ENCODE measurements around the gene ADARB1.

Gene ADARB1

DNA sequence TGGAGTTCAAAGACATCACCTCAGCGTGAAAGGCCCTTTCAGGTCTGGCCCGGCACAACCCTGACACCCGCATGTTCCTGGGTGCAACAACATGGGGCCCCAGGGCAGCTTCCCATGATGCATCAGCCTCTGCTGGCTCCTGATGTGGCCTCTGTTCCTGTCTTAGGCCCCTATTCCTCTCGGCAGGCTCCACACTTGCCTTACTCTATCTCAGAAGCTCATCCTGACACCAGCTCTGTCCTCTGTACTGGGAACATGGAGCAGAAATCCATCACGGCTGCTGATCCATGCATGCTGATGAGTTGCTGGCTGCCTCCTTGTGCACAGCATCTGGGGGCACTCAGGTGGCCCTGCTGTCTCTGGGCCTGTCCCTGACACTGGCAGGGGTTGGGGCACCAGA is 74.6 kb downstream of the ADARB1 start:
- H3K27ac ChIP-seq = no peak overlapping the region
- TF ChIP-seq, protein P1, sequence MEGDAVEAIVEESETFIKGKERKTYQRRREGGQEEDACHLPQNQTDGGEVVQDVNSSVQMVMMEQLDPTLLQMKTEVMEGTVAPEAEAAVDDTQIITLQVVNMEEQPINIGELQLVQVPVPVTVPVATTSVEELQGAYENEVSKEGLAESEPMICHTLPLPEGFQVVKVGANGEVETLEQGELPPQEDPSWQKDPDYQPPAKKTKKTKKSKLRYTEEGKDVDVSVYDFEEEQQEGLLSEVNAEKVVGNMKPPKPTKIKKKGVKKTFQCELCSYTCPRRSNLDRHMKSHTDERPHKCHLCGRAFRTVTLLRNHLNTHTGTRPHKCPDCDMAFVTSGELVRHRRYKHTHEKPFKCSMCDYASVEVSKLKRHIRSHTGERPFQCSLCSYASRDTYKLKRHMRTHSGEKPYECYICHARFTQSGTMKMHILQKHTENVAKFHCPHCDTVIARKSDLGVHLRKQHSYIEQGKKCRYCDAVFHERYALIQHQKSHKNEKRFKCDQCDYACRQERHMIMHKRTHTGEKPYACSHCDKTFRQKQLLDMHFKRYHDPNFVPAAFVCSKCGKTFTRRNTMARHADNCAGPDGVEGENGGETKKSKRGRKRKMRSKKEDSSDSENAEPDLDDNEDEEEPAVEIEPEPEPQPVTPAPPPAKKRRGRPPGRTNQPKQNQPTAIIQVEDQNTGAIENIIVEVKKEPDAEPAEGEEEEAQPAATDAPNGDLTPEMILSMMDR (IDR thresholded peaks at IDR 0.05) = no peak
- TF ChIP-seq ZFX (IDR thresholded peaks at IDR 0.05; ENCODE audit: borderline replicate concordance) = no peak

DNA sequence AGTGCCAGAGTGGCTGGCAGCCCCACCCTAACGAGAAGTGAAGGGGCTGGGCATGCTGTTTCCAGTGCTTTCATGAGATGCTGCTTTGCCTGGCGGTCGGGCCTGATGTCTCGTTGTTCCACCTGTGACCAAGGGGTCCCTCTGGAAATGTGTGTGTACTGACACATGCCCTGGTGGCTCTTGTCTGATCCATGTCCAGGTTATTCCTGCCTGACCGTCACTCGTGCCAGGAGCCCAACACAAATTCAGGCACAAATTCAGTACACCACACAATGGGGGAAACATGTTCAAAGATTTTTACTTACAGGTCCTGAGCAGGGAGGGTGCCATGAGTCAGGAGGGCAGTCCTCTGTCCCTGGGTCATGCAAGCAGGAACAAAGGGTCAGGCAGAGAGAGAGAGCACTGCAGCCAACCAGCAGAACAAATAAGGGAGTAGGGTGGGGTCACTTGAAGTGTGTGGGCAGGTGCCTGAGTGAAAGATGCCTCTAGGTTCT is 76.3 kb downstream of the ADARB1 start:
- H3K27ac ChIP-seq = no peak overlapping the region
- TF ChIP-seq ZFX (IDR thresholded peaks at IDR 0.05; ENCODE audit: borderline replicate concordance) = no peak
- TF ChIP-seq, protein P1 (IDR thresholded peaks at IDR 0.05) = no peak

DNA sequence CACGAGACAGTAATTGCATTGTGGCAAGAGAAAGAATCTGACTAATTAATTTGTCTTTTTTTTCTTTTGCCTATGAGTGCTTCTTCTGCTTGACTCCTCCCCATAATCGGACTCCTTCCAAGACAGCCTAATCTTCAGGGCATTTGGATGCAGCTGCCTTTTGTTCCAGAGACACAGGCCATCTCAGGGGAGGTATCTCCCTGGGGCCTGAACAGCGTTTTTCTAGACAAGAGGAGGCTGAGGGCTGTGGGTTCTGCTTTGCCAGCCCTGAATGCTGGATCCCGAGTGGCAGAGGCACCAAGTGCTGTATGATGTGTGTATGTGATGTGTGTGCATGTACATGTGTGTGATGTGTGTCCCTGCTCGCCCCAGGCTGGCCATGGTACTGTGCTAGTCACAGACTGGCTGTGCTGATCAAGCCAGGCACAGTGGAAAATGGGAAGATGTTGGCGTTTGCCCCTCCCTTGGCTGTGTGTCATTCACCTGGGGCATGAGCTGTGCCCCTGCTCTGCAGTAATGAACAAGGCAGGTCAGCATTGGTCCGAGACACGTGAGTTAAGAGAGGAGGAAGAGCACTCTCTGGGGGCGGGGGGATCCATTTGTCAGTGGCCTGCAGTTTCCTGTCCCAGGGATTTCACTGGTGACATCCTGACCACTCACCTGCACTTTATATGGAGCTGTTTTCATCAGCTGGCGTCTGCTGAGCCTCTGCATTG is 77.2 kb downstream of the ADARB1 start:
- TF ChIP-seq, protein P1 (IDR thresholded peaks at IDR 0.05) = no peak
- no peak for TF ChIP-seq ZFX (IDR thresholded peaks at IDR 0.05; ENCODE audit: borderline replicate concordance)
- H3K27ac ChIP-seq = no peak overlapping the region

DNA sequence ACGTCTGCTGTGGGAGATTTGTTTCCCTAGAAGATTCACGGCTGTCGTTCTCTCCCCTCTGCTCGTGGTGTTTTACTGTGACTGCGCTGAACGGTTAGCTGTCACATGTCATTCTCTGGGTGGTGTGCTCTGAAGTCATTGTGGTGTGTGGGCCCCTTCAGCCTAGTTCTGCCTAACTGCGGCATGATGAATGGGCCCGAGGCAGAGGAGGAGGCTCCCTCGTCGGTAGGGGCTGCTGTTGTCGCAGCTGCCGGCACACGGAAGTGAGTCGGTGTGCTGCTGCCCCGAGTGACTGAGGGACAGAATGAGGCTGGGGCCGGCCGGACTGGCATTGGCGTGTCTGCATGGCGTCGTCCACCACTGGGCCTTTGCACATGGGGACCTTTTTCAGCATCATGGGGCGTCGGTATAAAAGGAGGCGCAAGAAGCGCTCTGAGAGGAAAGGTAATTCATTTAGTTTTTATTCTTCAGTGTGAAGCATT is 77.9 kb downstream of the ADARB1 start:
- no peak for TF ChIP-seq ZFX (IDR thresholded peaks at IDR 0.05; ENCODE audit: borderline replicate concordance)
- TF ChIP-seq, protein P1 (IDR thresholded peaks at IDR 0.05) = no peak
- no peak overlapping the region for H3K27ac ChIP-seq

DNA sequence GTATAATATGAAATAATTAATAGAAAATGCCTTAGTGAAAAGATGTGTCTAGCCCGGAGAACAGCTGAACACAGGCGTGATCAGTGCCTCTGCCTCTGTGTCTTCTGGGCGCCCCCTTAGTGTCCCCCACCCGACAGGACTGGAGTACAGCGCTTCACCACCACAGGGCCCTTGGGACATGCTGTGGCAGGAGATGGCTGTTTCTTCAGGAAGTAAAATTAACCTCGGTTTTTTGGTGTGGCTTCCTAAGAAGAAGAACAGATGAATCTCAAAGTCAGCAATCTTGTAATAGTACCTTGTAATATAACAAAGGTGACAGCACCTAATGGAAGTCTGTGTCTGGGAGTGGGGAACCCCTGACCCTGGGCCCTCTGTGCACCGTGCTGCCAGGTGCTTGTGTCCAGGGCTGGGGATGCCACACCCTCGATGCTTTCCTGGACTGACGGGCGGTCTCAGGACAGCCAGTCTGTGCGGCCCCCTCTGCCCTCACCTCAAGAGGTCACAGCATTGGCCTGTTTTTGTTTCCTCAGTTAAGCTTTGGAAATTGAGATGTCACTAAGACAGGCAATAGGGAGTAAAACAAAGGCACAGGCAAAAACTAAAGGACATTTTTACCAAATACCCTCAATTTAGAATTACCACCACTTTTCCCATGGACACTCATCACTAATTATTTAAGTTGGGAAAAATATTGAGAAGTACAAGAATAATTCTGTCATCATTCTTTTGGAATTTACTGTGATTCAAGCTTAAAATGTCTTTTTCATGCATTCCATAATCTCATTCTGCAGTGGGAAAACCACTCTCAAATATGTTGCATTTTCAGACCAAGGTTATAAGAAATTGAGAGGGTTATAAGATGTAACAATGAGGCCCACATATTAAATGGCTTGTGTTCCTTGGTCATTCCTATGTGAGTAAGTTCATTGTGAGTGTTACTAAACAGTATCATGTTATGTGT is 79.3 kb downstream of the ADARB1 start:
- TF ChIP-seq ZFX (IDR thresholded peaks at IDR 0.05; ENCODE audit: borderline replicate concordance) = no peak
- TF ChIP-seq, protein P1 (IDR thresholded peaks at IDR 0.05) = no peak
- H3K27ac ChIP-seq = no peak overlapping the region

DNA sequence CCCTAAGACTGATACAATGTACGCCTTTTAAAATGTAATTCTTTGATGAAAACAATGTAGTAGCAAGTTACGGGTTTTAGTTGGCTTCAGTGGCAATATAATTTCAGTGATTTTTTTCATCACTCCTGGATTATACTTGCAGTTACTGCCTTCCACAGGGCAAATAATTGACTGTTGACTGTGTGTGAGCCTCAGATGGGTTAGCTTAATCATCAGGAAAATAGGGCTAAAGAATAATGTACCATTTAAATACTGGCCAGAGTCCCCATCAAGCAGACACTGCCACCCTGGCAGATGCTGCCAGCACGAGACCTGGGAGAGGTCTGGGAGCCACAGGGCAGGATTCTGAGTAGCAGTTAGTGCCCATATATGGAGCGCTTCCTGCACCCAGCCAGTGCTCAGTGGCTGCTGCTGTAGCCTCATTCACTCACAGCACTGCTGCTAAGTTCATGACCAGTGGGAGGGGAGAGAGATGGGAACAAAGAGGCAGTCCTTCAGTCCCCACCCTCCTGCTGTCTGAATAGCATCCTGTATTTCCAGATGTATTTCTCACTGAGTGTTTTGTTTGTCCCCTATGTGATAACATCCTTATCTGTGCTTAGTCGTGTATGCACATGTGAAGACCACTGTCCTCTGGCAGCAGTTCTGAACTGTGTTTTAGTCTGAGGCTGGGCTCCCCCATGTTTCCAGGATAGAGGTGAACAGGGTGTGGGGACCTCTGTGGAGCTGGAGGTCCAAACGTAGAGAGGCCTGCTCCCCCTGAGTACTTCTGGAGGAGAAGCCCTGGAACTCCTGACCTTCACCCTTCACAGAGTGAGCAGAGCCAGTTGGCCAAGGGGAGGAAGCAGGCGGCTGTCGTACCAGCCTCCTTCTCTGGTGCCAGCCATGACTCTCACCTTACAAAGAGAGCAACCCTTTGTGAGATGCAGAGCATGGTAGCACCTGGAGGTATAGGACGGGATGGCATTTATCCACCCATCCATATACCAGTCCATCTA is 80.4 kb downstream of the ADARB1 start:
- no peak overlapping the region for H3K27ac ChIP-seq
- TF ChIP-seq, protein P1 (IDR thresholded peaks at IDR 0.05) = no peak
- no peak for TF ChIP-seq ZFX (IDR thresholded peaks at IDR 0.05; ENCODE audit: borderline replicate concordance)

Data from 22Rv1 (cell line).